Activated naive CD4-positive, alpha-beta T cell treated with anti-CD3 and anti-CD28 coated beads for 36 hours (primary cell): ENCODE results near the gene ATF7. TPM values are rescaled to one million over a fixed set of nuclear protein-coding genes. Genes with fewer than 3 reads are reported as not detected.

Source experiments
- total RNA-seq, 2 experiments: library from RNA; stranded (reverse); gene quantifications; one replicate each; pipeline ENCODE4 v1.2.3, GENCODE V29; 2021

ATF7 gene
- total RNA-seq, 2 experiments from 2014 or later = 19.7 to 19.8 TPM

Other genes with a start within 250 kb of the ATF7 start
- 10 to 100 TPM; 87.6 to 91.9 TPM for gene SP1, start 246.2 kb downstream of the ATF7 start, total RNA-seq
- not detected for gene AMHR2, start 202.5 kb downstream of the ATF7 start, total RNA-seq
- 100 to 1,000 TPM; 207 to 216 TPM for gene PRR13, start 184.6 kb downstream of the ATF7 start, total RNA-seq
- gene PCBP2, start 174.3 kb downstream of the ATF7 start, total RNA-seq = 1,000 to 10,000 TPM; 1,085 to 1,132 TPM
- 1 to 10 TPM; 6.0 to 8.2 TPM for gene MAP3K12, start 126.9 kb downstream of the ATF7 start, total RNA-seq
- 10 to 100 TPM; 25.0 to 26.8 TPM for gene TARBP2, start 125.1 kb downstream of the ATF7 start, total RNA-seq
- not detected for gene NPFF, start 118.9 kb downstream of the ATF7 start, total RNA-seq
- gene ATP5MC2, start 49.7 kb upstream of the ATF7 start, total RNA-seq = 100 to 1,000 TPM; 443 to 466 TPM
- 1 to 10 TPM; 8.1 to 8.3 TPM for gene CALCOCO1, start 101.1 kb upstream of the ATF7 start, total RNA-seq
- gene CISTR, start 125.6 kb upstream of the ATF7 start, total RNA-seq = not detected